HG02642 (cell line): ENCODE measurements around the gene SFPQ.
"Not testable (repeated sequence)": the region's sequence is repeated elsewhere in the genome, so short reads cannot be mapped to it uniquely, and the experiment has no call there.

Experiments used
- ATAC-seq: cut with Tn5 transposase; IDR thresholded peaks from one replicate; pipeline ENCODE4 v1.9.1; 2021; ENCODE audit warnings: mild to moderate bottlenecking; ENCODE audit not compliant: unreplicated experiment, poor library complexity

SFPQ gene

DNA sequence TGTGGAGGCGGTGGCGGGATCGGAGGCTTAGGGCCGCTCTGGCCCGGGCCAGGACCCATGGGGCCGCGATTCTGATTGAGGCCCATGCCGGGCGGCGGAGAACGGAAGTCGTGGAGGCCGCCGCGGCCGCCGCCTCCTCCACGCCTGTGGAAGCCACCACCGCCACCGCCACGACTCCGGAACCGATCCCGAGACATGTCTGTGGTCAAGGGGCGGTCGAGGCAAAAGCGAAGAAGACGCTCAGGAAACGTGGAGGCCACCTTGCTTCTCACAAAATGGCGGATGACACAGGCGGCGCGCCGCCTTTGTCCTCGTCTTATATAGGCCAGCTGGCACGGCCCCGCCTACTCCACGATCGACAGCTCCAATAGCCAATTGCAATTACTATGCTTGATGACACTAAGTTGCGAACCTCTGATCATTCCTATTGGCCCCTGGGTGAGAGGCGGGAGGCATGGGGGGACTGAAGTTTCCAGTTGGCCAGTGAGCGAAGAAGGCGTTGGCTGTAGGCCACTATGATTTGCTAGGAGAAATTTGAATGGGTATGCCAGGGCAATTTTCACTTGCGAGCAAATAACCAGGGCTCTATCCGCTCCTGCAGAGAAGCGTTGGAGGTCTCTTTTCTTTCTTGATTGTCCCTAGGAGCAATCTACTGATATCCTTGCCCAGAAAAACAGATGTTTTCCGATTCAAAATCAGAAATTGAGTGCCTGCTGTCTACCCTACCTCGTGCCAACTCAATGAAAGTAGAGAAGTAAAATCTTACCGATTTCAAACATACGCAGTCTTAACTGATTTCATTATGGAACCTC lies at the start of gene SFPQ:
Gene SFPQ, minus strand, starts transcription at position 293 of the 812 bp plus-strand sequence. Its CDS starts 96 bp downstream, at position 197.
- ATAC-seq, result peak; percentile 88

GRCh38 chr1:35236772-35237171 lies 43.8 kb upstream of the SFPQ start:
- not testable (repeated sequence) for ATAC-seq

GRCh38 chr1:35231287-35231686 lies 38.3 kb upstream of the SFPQ start:
- no peak for ATAC-seq

GRCh38 chr1:35229587-35230360 lies 36.8 kb upstream of the SFPQ start:
- ATAC-seq, result no peak

GRCh38 chr1:35226546-35226945 lies 33.6 kb upstream of the SFPQ start:
- no peak for ATAC-seq

DNA sequence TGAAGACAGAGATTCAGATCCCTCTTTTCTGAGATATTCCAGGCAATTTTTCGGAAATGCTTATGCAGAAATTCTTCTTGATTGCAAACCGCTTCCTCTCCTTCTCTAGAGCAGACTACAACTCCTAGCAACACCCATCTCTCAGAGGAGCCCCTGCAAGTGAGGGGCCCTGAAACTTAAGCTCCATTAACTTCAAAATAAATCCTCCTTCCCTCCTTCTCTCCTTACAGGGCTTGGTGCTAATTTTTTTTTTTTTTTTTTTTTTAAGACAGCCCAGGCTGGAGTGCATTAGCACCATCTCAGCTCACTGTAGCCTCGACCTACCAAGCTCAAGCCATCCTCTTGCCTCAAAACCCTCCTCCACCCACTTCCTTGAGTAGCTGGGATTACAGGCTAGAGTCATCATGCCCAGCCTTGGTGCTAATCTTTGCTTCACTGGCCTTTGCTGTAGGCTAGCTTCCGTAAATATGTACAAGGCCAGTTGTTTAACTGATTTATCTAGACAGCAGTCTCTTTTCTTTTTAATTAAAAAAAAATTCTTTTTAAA lies 30.2 kb upstream of the SFPQ start:
- ATAC-seq, result no peak

GRCh38 chr1:35222322-35223083 lies 29.6 kb upstream of the SFPQ start:
- ATAC-seq, result no peak

- ATAC-seq, result no peak
These were observed 28.0 kb upstream of the SFPQ start for GRCh38 chr1:35220976-35221375.

GRCh38 chr1:35215346-35215745 lies 22.4 kb upstream of the SFPQ start:
- no peak for ATAC-seq

GRCh38 chr1:35211120-35211414 lies 18.1 kb upstream of the SFPQ start:
- ATAC-seq, result no peak

DNA sequence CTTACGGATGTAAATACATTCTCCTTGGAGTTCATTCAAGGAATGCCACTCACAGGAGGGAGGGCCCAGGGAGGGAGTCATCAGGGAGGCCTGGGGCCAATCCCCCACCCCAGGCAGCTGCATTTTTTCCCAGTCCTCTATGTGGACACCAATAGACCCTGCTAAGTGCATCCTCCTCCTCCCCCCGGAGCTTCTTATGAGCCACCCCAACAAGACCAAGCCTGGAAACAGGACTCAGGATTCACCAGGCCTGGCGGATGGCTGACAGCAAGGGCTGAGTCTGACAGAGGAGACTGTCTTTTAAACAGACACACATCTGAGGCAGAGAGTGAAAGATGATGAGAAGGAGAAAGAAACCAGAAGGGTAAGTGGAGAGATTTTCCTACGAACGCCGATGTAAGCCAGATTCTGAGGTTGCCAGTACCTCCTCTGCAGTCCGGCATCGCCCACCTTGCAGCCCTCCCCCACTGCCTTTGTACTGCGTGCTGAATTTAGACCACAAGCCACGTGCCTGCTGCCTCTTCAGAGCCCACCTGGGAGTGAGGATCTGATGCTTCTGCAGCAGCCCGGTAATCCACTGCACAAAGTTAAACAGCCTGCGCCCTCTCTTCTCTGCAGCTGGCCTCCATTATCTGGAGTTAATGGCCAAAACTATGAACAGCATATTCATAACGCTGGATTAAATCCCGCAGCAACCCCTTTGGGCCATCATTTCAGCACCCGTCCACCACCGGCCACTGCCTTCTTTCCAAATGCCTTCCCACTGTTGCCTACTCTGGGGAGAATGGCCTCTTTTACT lies 17.6 kb upstream of the SFPQ start:
- ATAC-seq, result no peak

- ATAC-seq, result no peak
These were observed 10.3 kb upstream of the SFPQ start for GRCh38 chr1:35203295-35203694.

- ATAC-seq, result no peak
These were observed 9.2 kb upstream of the SFPQ start for GRCh38 chr1:35202048-35202719.

DNA sequence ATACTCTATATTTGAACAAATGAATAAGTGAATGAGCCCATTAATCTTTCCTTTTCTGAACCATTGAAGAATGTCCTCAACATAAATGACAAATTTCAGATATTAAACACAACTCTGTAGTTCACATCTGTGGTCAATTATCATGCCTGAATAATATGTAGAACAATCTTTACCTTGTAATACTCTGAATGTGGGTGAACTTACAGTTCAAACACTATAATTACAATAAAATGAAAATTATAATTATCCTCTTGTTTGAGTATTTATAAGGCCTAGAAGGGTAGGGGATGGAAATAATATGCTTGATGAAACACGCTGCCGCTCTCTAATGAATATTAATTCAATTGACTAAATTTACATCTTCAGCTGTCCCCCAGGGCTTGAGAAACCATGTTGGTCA lies 8.7 kb upstream of the SFPQ start:
- ATAC-seq, result no peak

- ATAC-seq, result peak; percentile 50
These were observed 691 bp downstream of the SFPQ start for GRCh38 chr1:35192056-35192852.

- ATAC-seq, result no peak
These were observed 1.4 kb downstream of the SFPQ start for GRCh38 chr1:35191429-35192055.

DNA sequence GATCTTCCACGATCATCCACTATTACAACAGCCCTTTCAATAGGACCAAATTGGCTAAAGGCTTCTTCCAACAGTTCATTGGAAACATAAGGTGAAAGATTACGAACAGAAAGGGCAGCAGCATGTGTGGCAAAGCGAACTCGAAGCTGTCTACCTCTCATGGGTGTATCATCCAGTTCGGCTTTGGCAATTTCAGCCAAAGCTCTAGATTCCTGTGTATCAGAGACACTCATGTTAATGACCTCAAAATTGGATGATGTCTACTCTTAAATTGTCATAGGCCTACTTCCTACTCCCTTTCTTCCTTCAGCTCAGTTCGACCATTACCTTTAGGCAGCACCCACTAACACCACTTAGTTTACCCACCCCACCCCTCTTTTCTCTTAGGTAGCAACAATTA lies 2.2 kb downstream of the SFPQ start:
- ATAC-seq, result no peak
